GM23338 (cell line): ENCODE results near the gene LYRM7. TPM values are rescaled to one million over a fixed set of nuclear protein-coding genes. Genes with fewer than 3 reads are reported as not detected.

Experiments
- ATAC-seq: fragments of 200-7000 bp; cut with Tn5 transposase; 3 replicates; pipeline ENCODE4 v1.9.1; 2020
- DNase-seq: peaks from one replicate; pipeline ENCODE4 v3.0.0-alpha.2; 2015; ENCODE audit warnings: low spot score
- H2AFZ ChIP-seq: fragments of 200-600 bp; sonication (generic); 2 replicates; pipeline ENCODE4 v1.8.0; 2016; ENCODE audit warnings: antibody characterized with exemption, mild to moderate bottlenecking, moderate library complexity
- H3F3A ChIP-seq: fragments of 200-600 bp; sonication (generic); replicated peaks from 2 replicates; pipeline ENCODE4 v1.8.0; 2017; ENCODE audit warnings: antibody characterized with exemption, mixed run types, low read depth
- H3K27ac ChIP-seq: fragments of 200-600 bp; sonication (generic); 2 replicates; pipeline ENCODE4 v1.6.1; 2016; ENCODE audit warnings: low read depth
- H3K27me3 ChIP-seq: fragments of 200-600 bp; sonication (generic); 2 replicates; pipeline ENCODE4 v1.8.0; 2016; ENCODE audit warnings: mild to moderate bottlenecking, mixed run types, moderate library complexity; ENCODE audit not compliant: insufficient read depth
- H3K36me3 ChIP-seq: fragments of 200-600 bp; sonication (generic); 2 replicates; pipeline ENCODE4 v1.8.0; 2016; ENCODE audit warnings: mild to moderate bottlenecking; ENCODE audit not compliant: insufficient read depth
- H3K4me1 ChIP-seq: fragments of 200-600 bp; sonication (generic); 2 replicates; pipeline ENCODE4 v1.8.0; 2016; ENCODE audit warnings: mild to moderate bottlenecking, moderate library complexity; ENCODE audit not compliant: insufficient read depth
- H3K4me2 ChIP-seq: fragments of 200-600 bp; sonication (generic); 2 replicates; pipeline ENCODE4 v1.7.1; 2017; ENCODE audit warnings: mixed run types
- H3K4me3 ChIP-seq: fragments of 200-600 bp; sonication (generic); 2 replicates; pipeline ENCODE4 v1.6.1; 2016; ENCODE audit warnings: mixed run types
- H3K79me2 ChIP-seq: fragments of 200-600 bp; sonication (generic); replicated peaks from 2 replicates; pipeline ENCODE4 v1.8.0; 2017; ENCODE audit warnings: mild to moderate bottlenecking; ENCODE audit not compliant: insufficient read depth
- H3K9me2 ChIP-seq: fragments of 200-600 bp; sonication (generic); 2 replicates; pipeline ENCODE4 v1.8.0; 2017; ENCODE audit not compliant: insufficient read depth
- H4K20me1 ChIP-seq: fragments of 200-600 bp; sonication (generic); replicated peaks from 2 replicates; pipeline ENCODE4 v1.8.0; 2017; ENCODE audit warnings: mild to moderate bottlenecking; ENCODE audit not compliant: insufficient read depth
- H3K27ac Mint-ChIP-seq: 2 replicates; pipeline ENCODE4 v1.8.0; 2020; ENCODE audit warnings: inconsistent platforms, mild to moderate bottlenecking, moderate library complexity, mixed read lengths
- H3K27me3 Mint-ChIP-seq: 3 replicates; pipeline ENCODE4 v1.8.0; 2022; ENCODE audit warnings: low read depth, mild to moderate bottlenecking, moderate library complexity, mixed read lengths, inconsistent platforms; ENCODE audit not compliant: insufficient read depth, poor library complexity
- H3K36me3 Mint-ChIP-seq: 3 replicates; pipeline ENCODE4 v1.8.0; 2021; ENCODE audit warnings: low read depth, mild to moderate bottlenecking, inconsistent platforms, moderate library complexity, mixed read lengths
- H3K4me1 Mint-ChIP-seq: 3 replicates; pipeline ENCODE4 v1.8.0; 2020; ENCODE audit warnings: mild to moderate bottlenecking, inconsistent platforms, mixed read lengths
- H3K4me3 Mint-ChIP-seq: 3 replicates; pipeline ENCODE4 v1.8.0; 2021; ENCODE audit warnings: moderate library complexity, mild to moderate bottlenecking, inconsistent platforms, mixed read lengths
- H3K9me3 Mint-ChIP-seq: 3 replicates; pipeline ENCODE4 v1.8.0; 2020; ENCODE audit warnings: moderate library complexity, mild to moderate bottlenecking, inconsistent platforms, mixed read lengths
- CREB1 ChIP-seq: fragments of 250-450 bp; sonication (Bioruptor Pico); IDR thresholded peaks from 2 replicates; pipeline ENCODE4 v1.5.0; 2020; ENCODE audit warnings: low read depth, mild to moderate bottlenecking, moderate library complexity
- ETS1 ChIP-seq: IDR thresholded peaks from 2 replicates; pipeline ENCODE4 v1.6.1; 2016; ENCODE audit warnings: antibody characterized with exemption
- JUNB ChIP-seq: IDR thresholded peaks from one replicate; pipeline ENCODE4 v1.6.1; 2016; ENCODE audit warnings: antibody characterized with exemption; ENCODE audit not compliant: unreplicated experiment
- NANOG ChIP-seq: IDR thresholded peaks from 2 replicates; pipeline ENCODE4 v1.6.1; 2016; ENCODE audit warnings: antibody characterized with exemption, borderline replicate concordance
- REST ChIP-seq: IDR thresholded peaks from one replicate; pipeline ENCODE4 v1.6.1; 2018; ENCODE audit warnings: antibody characterized with exemption; ENCODE audit not compliant: unreplicated experiment
- ZNF462 ChIP-seq: fragments of 250-450 bp; sonication (Bioruptor Pico); IDR thresholded peaks from 2 replicates; pipeline ENCODE4 v1.5.0; 2020; ENCODE audit warnings: mild to moderate bottlenecking, moderate library complexity
- polyA plus RNA-seq: library from polyadenylated mRNA; unstranded; fragments of >200 nt; fragmentation: Nextera tagmentation; extraction: Ambion mirVana; gene quantifications from 2 replicates; pipeline ENCODE4 v1.2.1, GENCODE V29; 2016
- total RNA-seq: library from RNA; depleted of rRNA; stranded (reverse); fragments of >200 nt; shearing (Covaris generic); gene quantifications from 2 replicates; pipeline ENCODE4 v1.2.3, GENCODE V29; 2014

LYRM7 gene
- total and polyA plus RNA-seq, 2 experiments from 2014 or later, result 11.3 to 34.8 TPM

- H3K27me3 Mint-ChIP-seq, result no peaks in the 10 kb centered on the region
- Histone ChIP-seq H3K79me2 (no peaks in the 10 kb centered on the region), H3F3A (no peaks in the 10 kb centered on the region), H3K27me3 (no peaks in the 10 kb centered on the region), H3K4me2 (no peak overlapping the region), H3K9me2 (0 out of 2 replicates have a peak, but pooled peaks cover 4% of the 10 kb centered on the region), H3K4me1 (no peaks in the 10 kb centered on the region), H3K36me3 (no peaks in the 10 kb centered on the region), H3K27ac (no peak overlapping the region), H4K20me1 (no peaks in the 10 kb centered on the region; the same call in 1 of the 2 replicates), H3K4me3 (no peak overlapping the region), H2AFZ (no peak overlapping the region)
- ATAC-seq (no peak), DNase-seq (no peak)
- TF ChIP-seq ETS1 (no peak), JUNB (no peak), CREB1 (CRISPR knock-in tag) (no peak), ZNF462 (no peak), REST (no peak), NANOG (no peak)
- H3K9me3 Mint-ChIP-seq, result peaks cover 12% of the 10 kb centered on the region; the same call in 2 of the 3 replicates
- H3K36me3 Mint-ChIP-seq, result no peaks in the 10 kb centered on the region; the same call in 2 of the 3 replicates
- no peaks in the 10 kb centered on the region for H3K4me1 Mint-ChIP-seq
- H3K4me3 Mint-ChIP-seq, result no peak overlapping the region
- H3K27ac Mint-ChIP-seq, result no peak overlapping the region
Observed at GRCh38 chr5:131245312-131245711, 74.6 kb downstream of the LYRM7 start.
